GM12864 (cell line): Measurements from ENCODE around the gene CACNA2D1.

Experiments used
- DNase-seq: peaks from one replicate; pipeline ENCODE4 v3.0.0-alpha.2; 2011; ENCODE audit warnings: low read depth
- H3K4me3 ChIP-seq: 2 replicates; pipeline ENCODE4 v1.5.1; 2011; ENCODE audit warnings: mild to moderate bottlenecking, low read depth, low read length, control low read depth
- CTCF ChIP-seq: IDR thresholded peaks from 2 replicates; pipeline ENCODE4 v1.5.1; 2011; ENCODE audit warnings: low read depth, mild to moderate bottlenecking, moderate library complexity, low read length, control low read depth, inconsistent platforms; ENCODE audit errors: missing control alignments

CACNA2D1 gene

GRCh38 chr7:82364048-82364447 lies 79.5 kb downstream of the CACNA2D1 start:
- no peak for TF ChIP-seq CTCF
- DNase-seq, result no peak

GRCh38 chr7:82362129-82362706 lies 81.4 kb downstream of the CACNA2D1 start:
- no peak for DNase-seq
- TF ChIP-seq CTCF, result no peak
- no peak overlapping the region for H3K4me3 ChIP-seq

More at GRCh38 chr7:82364048-82364447, 79.5 kb downstream of the CACNA2D1 start:
- H3K4me3 ChIP-seq, result no peak overlapping the region

GRCh38 chr7:82360591-82361368 lies 82.8 kb downstream of the CACNA2D1 start:
- no peak for DNase-seq
- no peak for TF ChIP-seq CTCF
- H3K4me3 ChIP-seq, result no peak overlapping the region

GRCh38 chr7:82359426-82359825 lies 84.2 kb downstream of the CACNA2D1 start:
- no peak for DNase-seq
- H3K4me3 ChIP-seq, result no peak overlapping the region
- no peak for TF ChIP-seq CTCF

- DNase-seq, result no peak
- no peak overlapping the region for H3K4me3 ChIP-seq
- TF ChIP-seq CTCF, result no peak
Measured at GRCh38 chr7:82358923-82359322, 84.7 kb downstream of the CACNA2D1 start.

- no peak for TF ChIP-seq CTCF
- H3K4me3 ChIP-seq, result no peak overlapping the region
- DNase-seq, result no peak
Measured at GRCh38 chr7:82358009-82358578, 85.5 kb downstream of the CACNA2D1 start.
